ENCODE results near the gene TTC3.
"Not testable (repeated sequence)": the region's sequence is repeated elsewhere in the genome, so short reads cannot be mapped to it uniquely, and the experiment has no call there.

The TTC3 gene

GRCh38 chr21:37202221-37203110 lies 129.4 kb downstream of the TTC3 start:
- no peak for DNase-seq

GRCh38 chr21:37204580-37204979 lies 131.5 kb downstream of the TTC3 start:
- DNase-seq: no peak

DNA sequence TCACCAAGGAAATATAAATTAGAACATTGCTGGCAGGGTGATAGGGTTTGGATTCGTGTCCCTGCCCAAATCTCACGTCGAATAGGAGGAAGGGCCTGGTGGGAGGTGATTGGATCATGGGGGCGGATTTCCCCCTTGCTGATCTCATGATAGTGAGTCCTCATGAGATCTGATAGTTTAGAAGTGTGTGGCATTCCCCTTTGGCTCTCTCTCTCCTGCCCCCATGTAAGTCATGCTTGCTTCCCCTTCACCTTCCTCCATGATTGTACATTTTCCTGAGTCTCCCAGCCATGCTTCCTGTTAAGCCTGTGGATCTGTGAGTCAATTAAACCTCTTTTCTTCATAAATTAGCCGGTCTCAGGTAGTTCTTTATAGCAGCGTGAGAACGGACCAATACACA lies 133.4 kb downstream of the TTC3 start:
- no peak for DNase-seq

DNA sequence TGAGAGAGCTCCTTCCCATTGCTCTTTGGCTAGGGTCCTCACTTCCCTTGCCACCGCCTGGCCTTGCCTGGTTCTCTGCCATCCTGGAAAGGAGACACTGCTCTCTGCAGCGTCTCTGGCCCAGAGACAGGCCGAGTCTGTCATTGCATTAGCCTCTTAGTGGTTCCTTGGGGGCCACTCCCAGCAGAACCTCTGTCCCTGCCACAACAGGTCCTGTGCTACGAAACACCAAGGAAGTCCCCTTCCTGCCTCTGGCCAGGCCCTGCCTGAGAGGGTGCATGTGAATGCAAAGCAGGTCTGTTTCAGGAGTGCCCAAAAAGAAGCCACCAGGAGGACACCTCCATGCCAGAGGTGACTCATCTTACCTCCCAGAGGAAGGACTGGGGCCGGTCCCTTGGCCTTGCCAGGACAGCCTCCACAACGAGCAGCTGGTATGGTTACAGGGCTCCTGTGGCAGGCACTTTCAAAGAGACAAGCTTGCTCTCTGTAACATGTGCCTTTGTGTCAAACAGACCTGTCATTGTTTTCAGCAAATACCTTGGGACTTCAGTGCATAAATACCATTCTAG lies 134.5 kb downstream of the TTC3 start:
- DNase-seq: no peak

DNA sequence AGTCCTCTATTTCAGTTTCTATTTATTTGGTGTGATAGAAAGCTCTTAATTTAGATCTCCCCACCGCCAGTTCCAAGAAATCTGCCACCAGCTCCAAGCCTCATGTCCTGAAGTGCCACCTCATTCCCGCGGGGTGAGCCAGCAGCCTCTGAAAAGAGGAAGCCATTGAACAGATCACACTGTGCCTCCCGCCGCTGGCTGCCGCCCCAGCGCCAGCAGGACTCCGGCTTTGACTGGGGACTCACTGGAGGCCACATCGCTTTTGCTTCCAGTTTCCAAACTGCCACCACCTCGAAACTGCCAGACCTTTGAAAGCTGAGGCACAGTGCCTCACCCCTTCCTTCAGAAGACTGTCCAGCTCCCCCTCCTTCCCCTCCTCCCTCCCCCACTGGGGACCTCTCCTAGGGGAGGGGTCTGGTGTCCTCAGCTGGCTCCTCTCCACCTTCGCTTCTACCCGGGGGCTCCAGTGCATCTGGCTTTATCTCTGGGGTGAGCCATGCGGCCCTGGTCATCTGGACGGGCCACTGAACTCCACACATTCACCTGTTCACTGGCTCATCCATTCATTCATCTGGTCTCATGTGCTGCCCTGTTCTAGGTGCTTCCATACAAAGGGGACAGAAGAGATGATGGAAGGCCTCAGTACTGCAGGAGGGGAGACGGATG lies 135.1 kb downstream of the TTC3 start:
- no peak for DNase-seq

DNA sequence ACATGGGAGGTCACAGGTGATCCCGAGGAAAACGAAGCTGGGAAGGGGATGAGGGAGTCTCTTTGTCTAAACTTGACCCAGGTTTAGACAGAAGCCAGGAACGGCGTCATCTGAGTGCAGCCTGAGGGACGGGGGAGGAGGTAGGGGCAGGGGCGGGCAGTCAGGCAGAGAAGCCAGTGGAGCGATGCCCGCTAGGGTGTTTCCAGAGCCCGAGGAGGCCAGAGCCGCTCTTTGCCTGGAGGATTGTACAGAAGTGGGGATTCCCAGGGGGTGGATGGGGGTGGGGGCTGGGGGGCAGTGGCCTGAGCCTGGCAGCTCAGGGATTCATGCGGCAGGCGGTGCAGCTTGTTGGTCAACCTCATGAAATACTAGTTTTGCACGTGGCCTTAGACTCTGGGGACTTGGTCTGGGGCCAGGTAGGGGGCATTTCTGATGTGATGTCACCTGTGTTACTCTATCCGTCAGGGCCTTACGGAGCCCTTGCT lies 135.7 kb downstream of the TTC3 start:
- DNase-seq: no peak

GRCh38 chr21:37210130-37210529 lies 137.1 kb downstream of the TTC3 start:
- no peak for DNase-seq

- no peak for DNase-seq
Observed at GRCh38 chr21:37210799-37211198, 137.7 kb downstream of the TTC3 start.

DNA sequence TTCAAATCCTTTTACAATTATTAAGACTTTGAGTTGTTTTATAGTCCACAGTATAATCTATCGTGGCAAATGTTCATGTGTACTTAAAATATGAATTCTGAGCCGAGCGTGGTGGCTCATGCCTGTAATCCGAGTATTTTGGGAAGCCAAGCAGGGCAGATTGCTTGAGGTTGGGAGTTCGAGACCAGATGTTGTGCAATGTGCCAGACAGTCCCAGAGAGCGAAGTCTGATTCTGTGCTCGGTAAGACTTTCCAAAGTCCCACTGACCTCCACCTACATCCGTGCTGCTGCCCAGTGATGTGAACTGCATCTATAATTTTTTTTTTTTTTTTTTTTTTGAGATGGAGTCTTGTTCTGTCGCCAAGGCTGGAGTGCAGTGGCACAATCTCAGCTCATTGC lies 141.9 kb downstream of the TTC3 start:
- no peak for DNase-seq

DNA sequence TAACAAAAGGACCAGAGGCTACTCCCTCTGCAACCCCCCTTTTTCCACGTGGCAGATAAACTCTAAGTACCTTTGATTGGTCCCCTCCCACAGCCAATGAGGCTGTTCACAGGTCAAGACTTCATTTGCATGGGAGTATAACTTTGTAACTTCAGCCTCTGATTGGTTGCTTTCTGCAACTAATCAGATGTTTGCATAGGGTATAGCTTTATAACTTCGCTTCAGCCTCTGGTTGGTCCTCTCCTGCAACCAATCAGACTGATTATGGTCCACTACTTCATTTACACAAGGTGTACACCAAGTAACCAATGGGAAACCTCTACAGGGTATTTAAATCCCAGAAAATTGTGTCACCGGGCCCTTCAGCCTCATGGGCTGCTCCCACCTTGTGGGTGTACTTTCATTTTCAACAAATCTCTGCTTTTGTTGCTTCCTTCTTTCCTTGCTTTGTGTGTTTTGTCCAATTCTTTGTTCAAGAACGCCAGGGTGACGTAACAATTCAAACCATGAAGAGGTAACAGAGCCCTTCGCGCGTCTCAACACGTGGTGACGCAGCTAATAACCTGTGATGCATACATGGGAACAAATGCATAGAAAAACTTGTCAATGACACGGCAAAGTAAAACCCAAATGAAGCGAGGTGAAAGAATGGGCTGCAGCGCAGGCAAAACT lies 146.8 kb downstream of the TTC3 start:
- no peak for DNase-seq

GRCh38 chr21:37220433-37220980 lies 147.5 kb downstream of the TTC3 start:
- peak; percentile 46 for DNase-seq

GRCh38 chr21:37220981-37221664 lies 148.1 kb downstream of the TTC3 start:
- peak; percentile 89 for DNase-seq

DNA sequence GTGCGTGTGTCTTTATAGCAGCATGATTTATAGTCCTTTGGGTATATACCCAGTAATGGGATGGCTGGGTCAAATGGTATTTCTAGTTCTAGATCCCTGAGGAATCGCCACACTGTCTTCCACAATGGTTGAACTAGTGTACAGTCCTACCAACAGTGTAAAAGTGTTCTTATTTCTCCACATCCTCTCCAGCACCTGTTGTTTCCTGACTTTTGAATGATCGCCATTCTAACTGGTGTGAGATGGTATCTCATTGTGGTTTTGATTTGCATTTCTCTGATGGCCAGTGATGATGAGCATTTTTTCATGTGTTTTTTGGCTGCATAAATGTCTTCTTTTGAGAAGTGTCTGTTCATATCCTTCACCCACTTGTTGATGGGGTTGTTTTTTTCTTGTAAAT lies 149.2 kb downstream of the TTC3 start:
- DNase-seq: not testable (repeated sequence)

- DNase-seq: no peak
Observed at GRCh38 chr21:37223804-37224345, 150.8 kb downstream of the TTC3 start.

DNA sequence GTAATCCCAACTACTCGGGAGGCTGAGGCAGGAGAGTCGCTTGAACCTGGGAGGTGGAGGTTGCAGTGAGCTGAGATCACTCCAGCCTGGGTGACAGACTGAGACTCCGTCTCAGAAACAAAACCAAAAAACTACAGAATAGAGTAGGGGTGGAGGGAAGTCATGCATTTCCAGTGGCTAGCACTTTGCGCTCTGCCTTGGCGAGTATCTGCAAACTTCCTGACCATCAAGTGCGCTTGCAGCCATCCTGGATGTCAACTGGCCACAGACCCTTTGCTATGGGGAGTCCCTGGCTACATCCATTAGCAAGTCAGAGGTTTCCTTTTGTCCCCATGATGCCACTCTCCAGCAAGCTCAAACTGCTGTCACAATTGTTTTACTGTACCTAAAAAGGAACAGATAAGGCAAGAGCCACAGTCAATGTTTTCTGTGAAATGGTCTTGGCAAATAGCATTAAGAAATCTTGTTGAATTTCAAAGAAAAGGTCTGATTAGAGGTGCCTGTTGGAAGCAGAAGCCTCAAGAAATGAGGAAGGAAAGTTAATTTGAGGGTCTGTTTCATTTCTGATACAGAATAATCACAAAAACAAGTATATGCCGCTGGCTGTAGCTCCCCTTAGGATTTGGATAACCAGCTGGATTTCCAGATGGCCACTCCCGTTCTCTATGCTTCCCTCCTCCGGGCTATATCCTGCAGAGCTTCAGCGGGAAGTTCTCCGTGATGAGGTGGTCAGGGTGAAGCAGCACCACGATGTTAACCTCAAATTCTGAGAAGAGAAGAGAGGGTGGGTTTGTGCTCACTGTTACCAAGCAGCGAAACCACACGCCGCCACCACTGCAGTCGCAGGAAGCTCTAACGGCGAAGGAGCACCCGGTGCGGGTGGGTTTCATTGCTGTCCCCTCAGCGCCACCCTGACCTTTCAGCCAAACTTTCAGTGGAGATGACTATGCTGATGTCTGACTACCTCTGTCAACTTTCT lies 152.1 kb downstream of the TTC3 start:
- DNase-seq: no peak

GRCh38 chr21:37226041-37226920 lies 153.2 kb downstream of the TTC3 start:
- DNase-seq: no peak

GRCh38 chr21:37227071-37228002 lies 154.3 kb downstream of the TTC3 start:
- no peak for DNase-seq

DNA sequence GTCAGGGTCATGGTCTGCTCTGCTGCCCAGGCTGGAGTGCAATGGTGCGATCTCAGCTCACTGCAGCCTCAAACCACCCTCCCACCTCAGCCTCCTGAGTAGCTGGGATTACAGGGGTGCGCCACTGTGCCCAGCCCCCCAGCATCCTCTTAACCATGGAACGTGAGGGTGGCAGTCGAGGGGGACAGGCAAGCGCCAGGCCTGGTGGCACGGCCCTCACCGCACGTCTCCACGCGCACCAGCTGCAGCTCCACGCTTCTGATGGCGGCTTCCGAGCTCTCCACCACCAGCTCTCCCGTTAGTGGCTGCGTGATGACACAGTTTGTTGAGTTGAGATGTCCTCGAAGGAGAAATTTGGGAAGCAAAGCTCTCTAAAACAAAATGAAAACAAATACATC lies 154.9 kb downstream of the TTC3 start:
- DNase-seq: no peak
